Neural progenitor cell (in vitro differentiated cells): Measurements from ENCODE around the gene MPV17L. TPM values are rescaled to one million over a fixed set of nuclear protein-coding genes. Genes with fewer than 3 reads are reported as not detected.

Source experiments
- DNase-seq: peaks from one replicate; pipeline ENCODE4 v3.0.0-alpha.2; 2016; ENCODE audit warnings: low spot score
- H2AFZ ChIP-seq: fragments of 200-600 bp; sonication (generic); replicated peaks from 2 replicates; pipeline ENCODE4 v1.6.1; 2016; ENCODE audit warnings: antibody characterized with exemption
- H3F3A ChIP-seq: fragments of 200-600 bp; sonication (generic); 2 replicates; pipeline ENCODE4 v1.6.1; 2016; ENCODE audit warnings: antibody characterized with exemption, low read depth
- H3K27ac ChIP-seq: fragments of 200-600 bp; sonication (generic); 2 replicates; pipeline ENCODE4 v1.5.1; 2016; ENCODE audit warnings: mild to moderate bottlenecking
- H3K27me3 ChIP-seq: fragments of 200-600 bp; sonication (generic); 2 replicates; pipeline ENCODE4 v1.6.1; 2016; ENCODE audit warnings: mild to moderate bottlenecking, moderate library complexity
- H3K36me3 ChIP-seq: fragments of 200-600 bp; sonication (generic); 2 replicates; pipeline ENCODE4 v1.5.1; 2016
- H3K4me1 ChIP-seq: fragments of 200-600 bp; sonication (generic); 2 replicates; pipeline ENCODE4 v1.6.1; 2016; ENCODE audit warnings: mixed run types
- H3K4me2 ChIP-seq: fragments of 200-600 bp; sonication (generic); 2 replicates; pipeline ENCODE4 v1.6.1; 2016
- H3K4me3 ChIP-seq: fragments of 200-600 bp; sonication (generic); 2 replicates; pipeline ENCODE4 v1.5.1; 2016
- H3K79me2 ChIP-seq: fragments of 200-600 bp; sonication (generic); 2 replicates; pipeline ENCODE4 v1.6.1; 2016; ENCODE audit warnings: low read depth
- H3K9ac ChIP-seq: fragments of 200-600 bp; sonication (generic); 2 replicates; pipeline ENCODE4 v1.6.1; 2016
- H3K9me3 ChIP-seq: fragments of 200-600 bp; sonication (generic); 2 replicates; pipeline ENCODE4 v1.5.1; 2016; ENCODE audit warnings: low read depth
- H4K20me1 ChIP-seq: fragments of 200-600 bp; sonication (generic); 2 replicates; pipeline ENCODE4 v1.6.1; 2016; ENCODE audit warnings: low read depth
- H3K27ac Mint-ChIP-seq: 3 replicates; pipeline ENCODE4 v1.8.0; 2021; ENCODE audit warnings: mixed read lengths
- H3K27me3 Mint-ChIP-seq: 2 replicates; pipeline ENCODE4 v1.8.0; 2022; ENCODE audit warnings: low read depth, mild to moderate bottlenecking, inconsistent platforms, moderate library complexity, mixed read lengths; ENCODE audit not compliant: insufficient read depth
- H3K36me3 Mint-ChIP-seq: 3 replicates; pipeline ENCODE4 v1.8.0; 2021; ENCODE audit warnings: mixed read lengths
- H3K4me1 Mint-ChIP-seq: 3 replicates; pipeline ENCODE4 v1.8.0; 2021; ENCODE audit warnings: mixed read lengths
- H3K4me3 Mint-ChIP-seq: 3 replicates; pipeline ENCODE4 v1.8.0; 2021; ENCODE audit warnings: mild to moderate bottlenecking, moderate library complexity, mixed read lengths
- H3K9me3 Mint-ChIP-seq: 3 replicates; pipeline ENCODE4 v1.8.0; 2020; ENCODE audit warnings: mixed read lengths
- CTCF ChIP-seq: fragments of 200-600 bp; sonication (generic); IDR thresholded peaks from 2 replicates; pipeline ENCODE4 v1.5.1; 2017; ENCODE audit warnings: antibody characterized with exemption, mild to moderate bottlenecking
- EZH2phosphoT487 ChIP-seq: fragments of 200-600 bp; sonication (generic); IDR thresholded peaks from 2 replicates; pipeline ENCODE4 v1.6.1; 2017; ENCODE audit warnings: antibody characterized with exemption
- total RNA-seq: library from RNA; depleted of rRNA; stranded (reverse); fragments of >200 nt; gene quantifications from 2 replicates; pipeline ENCODE4 v1.2.3, GENCODE V29; 2015; ENCODE audit warnings: low replicate concordance

The MPV17L gene
- total RNA-seq, 1 donor from 2014 or later, result 0.30 TPM

- DNase-seq, result no peak
- H3K4me2 ChIP-seq, result no peak overlapping the region
- Mint-ChIP-seq H3K9me3 (peaks cover 3% of the 10 kb centered on the region), H3K27ac (no peak overlapping the region), H3K4me3 (no peak overlapping the region), H3K27me3 (peaks cover 4% of the 10 kb centered on the region), H3K36me3 (no peaks in the 10 kb centered on the region), H3K4me1 (no peaks in the 10 kb centered on the region)
- H3K4me3 ChIP-seq, result no peak overlapping the region
- no peaks in the 10 kb centered on the region for H3F3A ChIP-seq
- no peak overlapping the region for H2AFZ ChIP-seq
- TF ChIP-seq EZH2phosphoT487 (no peak), CTCF (no peak)
- peaks cover under 1% of the 10 kb centered on the region for H3K9me3 ChIP-seq
- no peak overlapping the region for H3K9ac ChIP-seq
- H3K27me3 ChIP-seq, result no peaks in the 10 kb centered on the region
- H3K4me1 ChIP-seq, result no peaks in the 10 kb centered on the region
- H4K20me1 ChIP-seq, result peaks cover 6% of the 10 kb centered on the region
- no peaks in the 10 kb centered on the region for H3K36me3 ChIP-seq
- no peaks in the 10 kb centered on the region for H3K79me2 ChIP-seq
- H3K27ac ChIP-seq, result no peak overlapping the region
Observed at GRCh38 chr16:15461376-15461775, 65.8 kb downstream of the MPV17L start.

Other genes with a start within 250 kb of the MPV17L start
- 0.87 TPM in 1 of 2 replicates, not detected in the other for gene NPIPA5, start 17.5 kb upstream of the MPV17L start, total RNA-seq
- 39.0 and 44.6 TPM in 2 replicates for gene BMERB1, start 38.8 kb downstream of the MPV17L start, total RNA-seq
- 11.9 and 13.4 TPM in 2 replicates for gene MARF1, start 247.4 kb downstream of the MPV17L start, total RNA-seq